Heart right ventricle (tissue), 16 donors: ENCODE data around the gene TTBK1. TPM values are rescaled to one million over a fixed set of nuclear protein-coding genes. Genes with fewer than 3 reads are reported as not detected.

Experiments used
- ATAC-seq, 8 donors: fragments of 200-7000 bp; cut with Tn5 transposase; one replicate each; pipeline ENCODE4 v1.9.1; 2020; ENCODE audit warnings: mild to moderate bottlenecking in 8 of 8, moderate library complexity in 8 of 8, moderate number of reproducible peaks in 1 of 8
- DNase-seq, 2 donors: peaks; one replicate each; pipeline ENCODE4 v3.0.0-alpha.2; 2020
- H3K27ac ChIP-seq, 10 donors: fragments of 200-600 bp; sonication (generic) in 2 of 10; one replicate each; pipeline versions ENCODE4 v1.5.0 to v1.8.0; 2020 to 2022; ENCODE audit warnings: mild to moderate bottlenecking in 3 of 10
- H3K27me3 ChIP-seq, 7 donors: fragments of 200-600 bp; one replicate each; pipeline ENCODE4 v1.8.0; 2021 to 2022; ENCODE audit warnings: mild to moderate bottlenecking in 2 of 7
- H3K36me3 ChIP-seq, 9 donors: fragments of 200-600 bp; sonication (generic) in 1 of 9; one replicate each; pipeline versions ENCODE4 v1.5.0 to v1.8.0; 2020 to 2022; ENCODE audit warnings: mild to moderate bottlenecking in 2 of 9
- H3K4me1 ChIP-seq, 9 donors: fragments of 200-600 bp; sonication (generic) in 1 of 9; one replicate each; pipeline versions ENCODE4 v1.5.0 to v1.8.0; 2020 to 2022; ENCODE audit warnings: mild to moderate bottlenecking in 4 of 9
- H3K4me3 ChIP-seq, 10 donors: fragments of 200-600 bp; sonication (generic) in 2 of 10; one replicate each; pipeline versions ENCODE4 v1.5.0 to v1.8.0; 2020 to 2022; ENCODE audit warnings: mild to moderate bottlenecking in 7 of 10, moderate library complexity in 2 of 10
- H3K9me3 ChIP-seq, 11 donors: fragments of 200-600 bp in 10 of 11; sonication (generic) in 2 of 11; one replicate each; pipeline versions ENCODE4 v1.5.0 to v1.8.0; 2013 to 2022; ENCODE audit warnings: mild to moderate bottlenecking in 2 of 11, control low read depth in 1 of 11, moderate library complexity in 1 of 11
- CTCF ChIP-seq, 9 donors: fragments of 200-600 bp; sonication (generic) in 2 of 9; IDR thresholded peaks; one replicate each; pipeline versions ENCODE4 v1.5.0 to v1.8.0; 2021 to 2022; ENCODE audit warnings: antibody characterized with exemption in 9 of 9, mild to moderate bottlenecking in 5 of 9, moderate library complexity in 1 of 9
- WGBS, 2 donors: extraction: QIAGEN DNeasy Blood & Tissue Kit; methylation state at CpG; one replicate each; pipeline ENCODE4 v1.1.7; 2013; ENCODE audit warnings: inconsistent platforms in 1 of 2; 5-methylcytosine and 5-hydroxymethylcytosine counted together
- intact Hi-C, 10 donors: fragments of 100-400 bp; cut with DNase I; formaldehyde crosslinking; loops; one replicate each; pipeline versions ENCODE4 v1.11.1 to v1.14.2; 2022
- polyA plus RNA-seq, 2 donors: library from polyadenylated mRNA; stranded (reverse); fragments of 200-250 nt; gene quantifications; one replicate each; pipeline ENCODE4 v1.2.3, GENCODE V29; 2013
- total RNA-seq, 10 donors: library from RNA; stranded (reverse); fragmentation: NEBNext Ultra II Directional in 3 of 10; extraction: Animal tissue kit (Norgen Biotek cat#: 25700) in 3 of 10; gene quantifications; one replicate each; pipeline versions ENCODE4 v1.2.1 to v1.2.4, GENCODE V29; 2021 to 2023
- donor health status: Arrhythmogenic right ventricular cardiomyopathy.
- donor health status: ischemic (EF 13 %, LVEDD 7.1; RV severe dilation, severe dysfunction).
- donor health status: healthy with polysubstance abuse.
- donor health status: DM: no; HTN: yes; CAD: no.
- donor health status: DM: no; HTN: no; CAD: no.
- donor health status: ischemic (EF 25% LVEDD 6.9; RV normal size, moderate dysfunction).
- donor health status: ischemic (EF 25% LVEDD 5.7; RV mildly dilated, moderate dysfunction).
- donor health status: healthy.
- donor health status: DM: yes; HTN: yes; CAD: no.
- donor health status: Ischemic cardiomyopathy.
- donor health status: ischemic (EF 35%, LVEDD 5.7; RV mildly dilated, moderate dysfunction).
- donor health status: nonischemic (EF 11% LVEDD 7.7; RV severe dilation, severe dysfunction).
- donor health status: DM: yes; HTN: yes; CAD: no.
- donor health status: PGD.
- donor health status: ischemic (EF 29% LVEDD 5.4; RV normal size, mild dysfunction).
- donor health status: nonischemic (EF 23%, LVEDD 6.1; RV moderate dilation, normal function).

TTBK1 gene
- total and polyA plus RNA-seq, 12 donors, result 0.04 to 0.69 (median 0.29) TPM

DNA sequence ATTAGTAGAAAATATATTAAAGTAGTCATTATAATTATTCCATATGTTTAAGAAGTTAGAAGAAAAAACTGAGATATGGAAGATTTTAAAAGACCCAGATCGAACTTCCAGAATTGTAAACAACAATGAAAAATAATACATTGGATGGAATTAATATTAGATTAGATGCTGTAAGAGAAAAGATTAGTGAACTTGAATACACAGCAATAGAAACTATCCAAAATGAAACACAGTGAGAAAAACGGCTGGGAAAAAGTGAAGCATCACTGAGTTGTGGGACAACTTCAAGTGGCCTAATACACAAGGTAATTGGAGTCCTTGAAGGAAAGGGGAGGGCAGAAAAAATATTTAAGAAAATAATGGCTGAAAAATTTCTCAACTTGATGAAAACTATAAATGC, 4.2 kb upstream of the TTBK1 start:
- Histone ChIP-seq H3K4me3 (no peak overlapping the region), H3K4me1 (no peaks in the 10 kb centered on the region), H3K27me3 (peaks cover 0 to 80% (median 64%) of the 10 kb centered on the region in 7 donors), H3K36me3 (no peaks in the 10 kb centered on the region), H3K9me3 (peaks cover 0 to 6% (median 0%) of the 10 kb centered on the region in 11 donors), H3K27ac (no peak overlapping the region)
- no peak for ATAC-seq
- intact Hi-C loops, result no loop called here
- no peak for DNase-seq
- no peak for TF ChIP-seq CTCF (IDR thresholded peaks at IDR 0.05)
- WGBS, 2 donors, result 66 to 79% methylated on average over 2 of the region's 2 CpGs

GRCh38 chr6:43240950-43241349, 2.3 kb upstream of the TTBK1 start:
- no peak overlapping the region for H3K4me3 ChIP-seq
- ATAC-seq (no peak), DNase-seq (no peak)
- 88 to 91% methylated on average over 1 of the region's 1 CpG for WGBS, 2 donors
- intact Hi-C loops, result loop anchor here in 1 of 10 donors (2.0 kb wide), 1 partner anchor 30 kb away; no protein-coding TSS in a partner anchor
- no peak for TF ChIP-seq CTCF (IDR thresholded peaks at IDR 0.05)
- no peaks in the 10 kb centered on the region for H3K36me3 ChIP-seq
- peaks cover 0 to 6% (median 0%) of the 10 kb centered on the region in 11 donors for H3K9me3 ChIP-seq
- H3K4me1 ChIP-seq, result no peaks in the 10 kb centered on the region
- no peak overlapping the region for H3K27ac ChIP-seq
- peaks cover 0 to 90% (median 70%) of the 10 kb centered on the region in 7 donors for H3K27me3 ChIP-seq

- no peak for DNase-seq
- no peak for ATAC-seq
- Histone ChIP-seq H3K4me1 (peaks cover 0 to 2% (median 0%) of the 10 kb centered on the region in 9 donors), H3K27me3 (peaks cover 0 to 90% (median 70%) of the 10 kb centered on the region in 7 donors), H3K4me3 (no peak overlapping the region), H3K36me3 (no peaks in the 10 kb centered on the region), H3K9me3 (peaks cover 0 to 6% (median 0%) of the 10 kb centered on the region in 11 donors), H3K27ac (no peak overlapping the region)
- intact Hi-C loops, result loop anchor here in 1 of 10 donors (2.0 kb wide), 1 partner anchor 31 kb away; no protein-coding TSS in a partner anchor
- whole genome bisulfite sequencing, 2 donors, result 93 to 96% methylated on average over 2 of the region's 2 CpGs
- TF ChIP-seq CTCF (IDR thresholded peaks at IDR 0.05), result no peak
These were observed 1.8 kb upstream of the TTBK1 start for GRCh38 chr6:43241446-43241845.

DNA sequence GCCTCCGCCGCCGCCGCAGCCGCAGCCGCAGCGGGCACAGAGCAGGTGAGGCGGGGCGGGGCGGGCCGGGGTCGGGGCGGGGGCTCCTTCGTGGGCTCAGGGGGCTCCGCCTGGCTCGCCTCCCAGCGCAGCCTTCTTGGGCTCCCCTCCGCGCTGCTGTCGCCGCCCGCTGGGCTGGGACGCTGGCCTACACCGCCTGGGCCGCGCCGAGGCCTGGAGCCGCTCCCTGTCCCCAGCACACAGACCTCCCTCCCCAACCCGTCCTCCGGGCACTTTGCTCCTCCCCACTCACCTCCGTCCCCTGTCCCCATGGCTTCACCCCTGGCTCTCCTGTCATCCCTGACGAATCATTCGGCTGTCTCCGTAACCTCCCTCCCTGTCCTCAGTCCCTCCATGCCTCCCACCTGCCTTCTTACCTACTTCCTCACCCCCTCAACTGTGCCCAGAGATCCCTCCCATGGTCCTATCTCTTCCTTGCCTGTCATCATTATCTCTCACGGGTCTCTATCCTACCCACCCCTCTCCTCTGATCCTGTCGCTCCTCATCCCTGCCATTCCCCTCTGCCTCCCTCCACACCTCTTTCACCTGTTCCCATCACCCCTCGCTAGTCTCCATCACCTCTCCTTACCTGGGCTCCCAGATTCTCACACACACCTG, 512 bp downstream of the TTBK1 start:
- Histone ChIP-seq H3K4me3 (no peak overlapping the region), H3K36me3 (no peaks in the 10 kb centered on the region), H3K4me1 (peaks cover 4 to 17% (median 10%) of the 10 kb centered on the region in 9 donors), H3K27ac (no peak overlapping the region), H3K27me3 (peaks cover 0 to 88% (median 55%) of the 10 kb centered on the region in 7 donors), H3K9me3 (peaks cover 0 to 6% (median 0%) of the 10 kb centered on the region in 11 donors)
- ATAC-seq (no peak), DNase-seq (no peak)
- no peak for TF ChIP-seq CTCF (IDR thresholded peaks at IDR 0.05)
- 18 to 27% methylated on average over 24 to 37 of the region's 37 CpGs for WGBS, 2 donors
- intact Hi-C loops, result no loop called here
